HG03439 (cell line): Measurements from ENCODE around the gene PROB1.
A peak's percentile ranks its signal among the peaks of the same experiment; 100 is the strongest.
"Not testable (repeated sequence)": the region's sequence is repeated elsewhere in the genome, so short reads cannot be mapped to it uniquely, and the experiment has no call there.

Experiments used
- ATAC-seq: cut with Tn5 transposase; IDR thresholded peaks from one replicate; pipeline ENCODE4 v1.9.1; 2021; ENCODE audit warnings: mild to moderate bottlenecking, moderate library complexity; ENCODE audit not compliant: unreplicated experiment

Gene PROB1

DNA sequence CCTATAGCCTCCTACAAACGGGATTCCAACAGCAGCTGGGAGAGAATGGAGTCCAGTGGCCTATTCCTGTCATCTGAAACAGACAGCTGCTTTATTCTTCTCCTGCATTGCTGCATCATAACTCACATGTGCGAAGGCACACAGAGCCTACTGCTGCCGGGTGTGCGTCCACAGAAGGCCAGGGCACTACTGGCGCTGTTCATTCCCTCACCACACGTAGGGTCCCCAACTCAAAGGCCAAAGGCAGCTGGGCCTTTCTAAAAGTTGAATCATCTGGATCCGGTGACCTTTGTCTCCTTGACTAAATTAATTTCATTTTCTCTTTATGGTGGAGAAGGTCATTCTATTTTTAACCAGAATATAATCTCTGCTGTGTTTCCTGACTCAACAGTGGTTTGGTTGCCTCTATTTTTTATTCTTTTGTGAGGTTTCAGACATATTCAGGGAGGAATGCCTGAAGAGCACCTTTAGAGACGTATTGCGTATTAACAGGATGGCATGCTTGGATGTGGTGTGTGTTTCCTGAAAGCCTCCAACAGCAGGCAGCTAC lies 19.8 kb upstream of the PROB1 start:
- no peak for ATAC-seq

DNA sequence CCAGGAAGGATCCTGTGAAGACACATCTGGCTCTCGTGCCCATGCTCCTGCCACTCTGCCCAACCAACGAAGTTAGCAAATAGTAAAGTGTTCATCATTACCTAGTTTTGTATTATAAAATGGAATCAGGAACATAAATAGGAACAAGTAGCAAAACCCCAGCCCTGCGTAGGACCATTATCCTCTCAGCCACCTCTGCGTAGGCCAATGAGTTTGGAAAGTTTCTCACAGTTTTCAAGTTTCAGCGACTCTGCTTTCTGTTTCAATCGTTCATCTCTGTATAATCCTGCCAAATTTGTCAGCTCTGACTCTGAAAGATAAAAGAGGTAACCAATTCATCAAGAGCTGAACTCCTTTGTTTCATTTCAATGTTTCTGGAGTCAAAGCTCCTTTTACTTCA lies 19.1 kb upstream of the PROB1 start:
- no peak for ATAC-seq

GRCh38 chr5:139413153-139413552 lies 18.2 kb upstream of the PROB1 start:
- ATAC-seq = no peak

DNA sequence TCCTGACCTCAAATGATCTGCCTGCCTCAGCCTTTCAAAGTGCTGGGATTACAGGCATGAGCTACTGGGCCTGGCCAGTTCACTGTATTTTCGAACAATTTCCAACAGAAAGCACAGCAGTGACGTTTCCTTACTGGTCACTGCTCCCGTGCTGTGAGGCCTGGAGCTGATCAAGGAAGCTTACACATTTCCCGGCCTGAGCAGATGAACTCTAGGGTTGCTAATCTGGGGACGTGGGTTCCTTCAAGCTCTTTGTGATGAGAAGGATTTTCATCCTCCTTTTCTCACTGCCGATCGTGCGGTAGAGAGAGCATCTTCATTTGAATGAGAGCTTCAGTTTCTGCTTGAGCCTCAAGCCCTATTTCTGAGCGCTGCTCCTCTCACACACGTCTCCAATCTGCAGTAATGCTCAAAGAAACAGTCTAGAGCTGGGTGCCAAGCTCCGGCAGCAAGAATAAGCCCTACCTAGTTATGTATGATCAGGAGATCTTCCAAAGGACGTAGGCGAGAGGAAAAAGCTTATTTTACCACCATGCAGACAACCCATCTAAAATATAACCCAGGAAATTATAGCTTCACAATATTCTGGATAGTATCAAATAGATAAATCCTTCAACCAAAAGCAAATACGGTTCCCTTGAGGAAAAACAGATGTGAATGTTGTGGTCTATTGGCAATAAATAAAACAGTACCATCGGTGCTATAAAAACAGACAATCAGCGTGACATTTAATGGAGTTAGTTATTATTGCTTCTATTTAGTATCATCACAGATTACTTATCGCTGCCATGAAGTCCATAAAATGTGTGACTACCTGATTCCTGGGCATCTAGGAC lies 16.3 kb upstream of the PROB1 start:
- no peak for ATAC-seq

- ATAC-seq = no peak
Observed at GRCh38 chr5:139410121-139410992, 15.5 kb upstream of the PROB1 start.

- ATAC-seq = not testable (repeated sequence)
Observed at GRCh38 chr5:139409116-139409515, 14.2 kb upstream of the PROB1 start.

DNA sequence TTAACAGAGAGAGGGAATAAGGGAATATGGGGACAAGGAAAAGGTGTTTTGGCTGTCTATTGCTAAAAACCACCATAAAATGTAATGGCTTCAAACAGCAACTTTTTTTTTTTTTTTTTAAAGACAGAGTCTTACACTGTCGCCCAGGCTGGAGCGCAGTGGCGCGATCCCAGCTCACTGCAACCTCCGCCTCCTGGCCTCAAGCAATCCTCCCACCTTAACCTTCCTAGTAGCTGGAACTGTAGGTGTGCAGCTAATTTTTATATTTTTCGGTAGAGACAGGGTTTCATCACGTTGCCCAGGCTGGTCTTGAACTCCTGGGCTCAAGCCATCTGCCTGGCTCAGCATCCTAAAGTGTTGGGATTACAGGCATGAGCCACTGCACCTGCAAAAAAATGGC lies 13.3 kb upstream of the PROB1 start:
- no peak for ATAC-seq

- ATAC-seq = no peak
Observed at GRCh38 chr5:139407517-139407916, 12.6 kb upstream of the PROB1 start.

DNA sequence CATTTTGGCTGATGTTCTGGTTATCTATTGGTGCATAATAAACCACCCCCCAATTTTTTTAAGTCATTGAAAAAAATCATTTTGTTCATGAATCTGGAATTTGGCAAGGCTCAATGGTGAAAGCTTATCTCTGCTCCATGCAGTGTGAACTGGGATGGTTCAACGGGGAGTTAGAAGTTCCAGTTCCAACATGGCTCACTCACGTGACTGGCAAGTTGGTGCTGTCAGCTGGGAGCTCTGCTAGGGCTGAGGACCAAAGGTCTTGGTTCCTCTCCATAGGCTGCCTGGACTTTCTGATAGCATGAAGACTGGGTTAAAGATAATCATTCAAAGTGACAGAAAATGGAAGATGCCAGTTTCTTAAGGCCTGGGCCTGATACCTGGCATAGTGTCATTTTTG lies 12.1 kb upstream of the PROB1 start:
- ATAC-seq = no peak

DNA sequence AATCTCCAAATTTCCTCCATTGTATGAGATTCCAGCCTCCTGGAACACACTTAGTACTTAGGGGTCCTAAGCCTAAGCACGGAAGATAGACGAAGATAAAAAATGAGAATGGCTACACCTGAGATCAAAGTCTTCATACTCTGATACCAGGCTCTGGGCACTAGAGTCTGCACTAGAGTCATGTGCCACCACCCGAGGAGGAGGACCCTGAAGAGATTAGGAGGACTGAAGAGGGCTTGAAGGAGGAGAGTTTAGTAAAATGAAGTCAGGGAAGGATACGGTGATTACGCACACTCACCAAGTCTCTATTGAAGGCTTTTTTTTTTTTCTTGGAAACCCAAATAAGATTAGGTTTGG lies 9.6 kb upstream of the PROB1 start:
- ATAC-seq = no peak

GRCh38 chr5:139403787-139404483 lies 9.0 kb upstream of the PROB1 start, which contains the start of gene SPATA24:
Gene SPATA24 (minus strand): TSS chr5:139404089. CDS start chr5:139404060, 29 bp downstream.
- ATAC-seq = peak; percentile 86

DNA sequence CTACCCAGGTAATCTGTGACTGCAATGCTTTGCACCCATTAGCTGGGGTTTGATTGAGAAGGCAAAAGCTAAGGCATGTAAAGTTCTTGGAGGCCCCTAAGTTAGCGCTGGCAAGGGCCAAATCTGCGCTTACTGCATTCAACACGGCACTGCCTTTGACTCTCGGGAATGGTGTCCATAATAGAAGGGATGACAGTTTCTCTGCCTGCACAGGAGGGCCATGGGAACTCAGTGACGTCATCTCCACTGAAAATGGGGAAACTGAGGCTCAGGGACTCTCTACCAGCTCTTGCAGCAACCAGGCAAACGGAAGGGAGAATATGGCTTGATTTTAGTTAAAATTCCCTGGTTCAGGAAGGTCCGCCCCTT lies 8.5 kb upstream of the PROB1 start:
- peak; percentile 1 for ATAC-seq

DNA sequence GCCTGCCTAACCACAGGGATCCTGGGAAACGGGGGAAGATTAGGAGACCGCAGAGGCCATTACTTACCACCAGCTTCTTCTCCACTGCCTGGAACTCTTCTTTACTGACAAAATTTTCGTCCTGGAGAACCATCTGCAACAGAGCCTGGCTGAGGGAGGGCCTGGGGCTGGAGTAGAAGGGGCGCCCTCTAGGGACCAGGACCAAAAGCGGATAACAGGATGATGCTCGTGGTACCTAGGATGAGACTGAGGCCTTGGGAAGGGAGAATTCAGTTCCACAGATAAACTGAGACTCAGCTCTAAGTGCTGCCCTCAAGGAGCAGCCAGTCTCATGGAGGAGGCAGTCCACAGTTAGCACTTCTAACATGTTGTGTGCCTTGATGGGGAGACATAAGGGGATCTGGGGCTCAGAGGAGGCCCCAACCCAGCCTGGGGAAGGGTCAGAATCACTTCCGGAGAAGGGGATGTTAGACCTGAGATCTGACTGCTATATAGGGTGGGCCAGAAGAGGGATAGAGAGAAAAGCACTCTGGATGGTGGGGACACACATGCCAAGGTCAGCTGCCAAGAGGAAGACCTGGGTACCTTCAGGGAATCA lies 7.8 kb upstream of the PROB1 start:
- no peak for ATAC-seq

DNA sequence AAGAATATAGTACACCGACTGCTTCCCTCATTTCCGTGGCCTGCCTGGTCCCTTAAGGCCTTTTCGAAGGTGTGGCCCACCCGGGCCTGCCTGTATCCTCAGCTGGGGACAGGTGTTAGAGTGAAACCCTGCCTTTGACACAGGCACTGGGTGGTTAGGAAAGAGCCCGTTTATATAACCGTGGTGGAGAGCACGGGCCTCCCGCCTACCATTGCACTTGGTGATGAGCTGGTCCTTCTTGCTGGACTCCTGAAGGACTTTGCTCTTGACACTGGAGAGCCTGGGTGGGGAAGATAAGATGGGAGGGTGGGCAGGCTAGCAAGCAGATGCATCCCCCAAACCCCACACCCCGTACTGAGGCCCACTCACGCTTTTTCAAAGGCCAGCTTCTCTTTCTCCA lies 6.6 kb upstream of the PROB1 start:
- ATAC-seq = no peak

- peak; percentile 28 for ATAC-seq
Observed at GRCh38 chr5:139399501-139400121, 4.7 kb upstream of the PROB1 start.

DNA sequence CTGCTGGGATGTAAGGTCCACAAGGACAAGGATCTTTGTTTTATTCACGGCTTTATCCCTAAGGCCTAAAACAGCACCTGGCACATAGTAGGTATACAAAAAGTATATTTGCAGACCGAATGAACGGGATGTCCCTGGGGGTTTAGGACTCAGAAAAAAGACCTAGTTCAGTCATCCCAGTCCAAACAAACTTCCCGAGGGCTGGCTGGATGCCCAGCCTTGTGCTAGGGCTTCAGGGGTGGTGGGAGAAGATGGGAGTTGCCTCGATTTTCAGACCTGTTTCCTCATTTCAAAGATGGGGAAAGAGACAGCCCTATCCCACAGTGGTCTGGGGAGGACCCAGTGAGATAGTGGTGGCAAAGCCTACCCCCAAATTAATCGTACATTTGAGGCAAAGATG lies 3.0 kb upstream of the PROB1 start:
- no peak for ATAC-seq

- ATAC-seq = no peak
Observed at GRCh38 chr5:139396691-139397090, 1.8 kb upstream of the PROB1 start.

DNA sequence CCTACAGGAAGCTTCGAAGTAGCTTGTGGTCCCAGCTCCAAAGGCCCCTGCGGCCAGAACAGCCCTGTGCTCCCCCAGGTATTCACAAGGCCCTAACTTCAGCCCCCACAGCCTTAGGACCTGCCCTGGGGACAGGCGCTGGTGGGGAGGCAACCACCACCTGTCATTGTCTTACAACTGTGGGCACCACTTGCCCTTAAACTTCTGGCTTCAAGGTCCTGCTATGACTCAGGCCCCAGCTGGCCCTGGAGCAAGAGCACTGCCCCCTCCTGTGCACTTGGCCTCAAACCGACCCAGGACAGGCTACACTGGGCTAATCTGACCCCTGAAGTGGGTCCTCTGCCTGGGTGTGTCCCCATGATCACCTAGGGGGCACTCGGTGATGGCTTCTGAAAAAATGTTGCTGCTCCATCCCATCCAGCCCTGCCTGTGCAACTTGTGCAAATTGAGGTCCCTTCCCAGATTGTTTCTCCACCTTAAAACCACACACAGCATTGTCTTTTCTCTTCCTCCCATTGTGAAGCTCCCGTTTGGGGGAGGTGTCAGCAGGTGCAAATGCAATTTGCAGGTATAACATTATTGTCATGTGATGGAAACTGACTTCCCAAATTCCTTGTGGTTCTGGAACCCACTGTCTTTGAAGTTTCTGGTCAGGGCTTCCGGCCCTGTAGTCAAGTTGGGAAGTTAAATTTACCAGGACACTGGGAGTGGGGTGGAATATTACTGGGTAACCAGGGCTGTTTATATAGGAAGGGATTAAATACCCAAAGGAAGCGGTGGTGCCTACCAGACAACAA lies 1.1 kb upstream of the PROB1 start:
- no peak for ATAC-seq

DNA sequence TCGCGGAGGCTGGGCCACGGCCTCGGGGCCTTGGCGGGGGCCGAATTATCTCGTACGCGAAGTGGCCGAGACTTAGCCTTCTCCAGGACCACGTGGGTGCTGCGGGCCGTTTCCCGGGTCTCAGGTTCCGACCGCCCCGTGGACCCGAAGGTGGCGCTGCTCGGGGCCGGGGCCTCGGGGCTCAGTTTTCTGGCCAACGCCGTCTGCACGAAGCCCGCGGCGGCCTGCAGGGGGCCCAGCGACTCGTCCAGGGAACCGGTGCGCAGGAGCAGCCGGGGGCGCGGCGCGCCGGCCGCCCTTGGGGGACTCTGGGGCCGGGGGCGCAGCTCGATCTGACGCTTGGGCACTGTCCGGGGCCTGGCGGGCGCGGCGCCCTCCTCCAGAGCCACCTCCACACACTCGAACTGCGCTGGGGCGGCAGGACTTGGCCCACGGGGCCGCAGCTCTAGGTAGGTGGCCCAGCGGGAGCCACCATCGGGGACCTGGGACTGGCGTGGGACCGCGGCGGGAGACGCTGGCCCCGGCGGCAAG lies 716 bp downstream of the PROB1 start:
- no peak for ATAC-seq
